Bronchial epithelial cell (primary cell): Measurements from ENCODE around the gene ITPKB. TPM values are rescaled to one million over a fixed set of nuclear protein-coding genes. Genes with fewer than 3 reads are reported as not detected.
"Not testable (repeated sequence)": the region's sequence is repeated elsewhere in the genome, so short reads cannot be mapped to it uniquely, and the experiment has no call there.

Experiments
- DNase-seq: peaks from one replicate; pipeline ENCODE4 v3.0.0-alpha.2; 2010; ENCODE audit warnings: low read depth
- FAIRE-seq: peaks from 2 replicates; lab custom pipeline; 2011; peaks lifted over from hg19 to GRCh38; lab: Jason Lieb, UNC
- H3K27me3 ChIP-seq: 2 replicates; pipeline ENCODE4 v1.5.1; 2011; ENCODE audit warnings: low read length; ENCODE audit not compliant: control insufficient read depth, insufficient read depth
- H3K36me3 ChIP-seq: 2 replicates; pipeline ENCODE4 v1.5.1; 2011; ENCODE audit warnings: low read length; ENCODE audit not compliant: control insufficient read depth, insufficient read depth
- H3K4me3 ChIP-seq: 2 replicates; pipeline ENCODE4 v1.5.1; 2011; ENCODE audit warnings: mild to moderate bottlenecking, low read depth, low read length, control low read depth
- total RNA-seq: library from RNA; depleted of rRNA; stranded (reverse); fragments of >200 nt; gene quantifications from 2 replicates; pipeline ENCODE4 v1.2.1, GENCODE V29; 2014
- TF ChIP-seq, protein P1 (sequence below): IDR thresholded peaks from 2 replicates; pipeline ENCODE4 v1.5.1; 2011; ENCODE audit warnings: mild to moderate bottlenecking, moderate library complexity, low read length, control low read depth, inconsistent platforms; ENCODE audit not compliant: insufficient read depth, severe bottlenecking

The ITPKB gene
- total RNA-seq, 1 donor from 2014 or later: 1.3 TPM

DNA sequence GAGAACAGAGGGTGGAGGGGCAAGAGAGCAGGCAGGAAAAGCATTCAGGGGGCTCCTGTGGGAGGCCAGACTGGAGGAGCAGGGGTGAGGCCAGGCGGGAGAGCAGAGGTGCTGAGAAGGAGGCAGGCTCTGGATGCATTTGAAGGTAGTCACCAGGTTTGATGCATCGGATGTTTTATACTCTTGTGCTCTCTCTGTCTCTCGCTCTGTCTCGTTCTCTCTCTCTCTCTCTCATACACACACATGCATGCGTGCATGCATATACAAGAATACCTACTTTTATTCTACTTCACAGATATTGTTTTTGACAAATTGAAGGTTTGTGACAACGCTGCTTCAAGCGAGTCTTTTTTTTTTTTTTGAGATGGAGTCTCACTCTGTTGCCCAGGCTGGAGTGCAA lies 15.0 kb upstream of the ITPKB start:
- TF ChIP-seq, protein P1, sequence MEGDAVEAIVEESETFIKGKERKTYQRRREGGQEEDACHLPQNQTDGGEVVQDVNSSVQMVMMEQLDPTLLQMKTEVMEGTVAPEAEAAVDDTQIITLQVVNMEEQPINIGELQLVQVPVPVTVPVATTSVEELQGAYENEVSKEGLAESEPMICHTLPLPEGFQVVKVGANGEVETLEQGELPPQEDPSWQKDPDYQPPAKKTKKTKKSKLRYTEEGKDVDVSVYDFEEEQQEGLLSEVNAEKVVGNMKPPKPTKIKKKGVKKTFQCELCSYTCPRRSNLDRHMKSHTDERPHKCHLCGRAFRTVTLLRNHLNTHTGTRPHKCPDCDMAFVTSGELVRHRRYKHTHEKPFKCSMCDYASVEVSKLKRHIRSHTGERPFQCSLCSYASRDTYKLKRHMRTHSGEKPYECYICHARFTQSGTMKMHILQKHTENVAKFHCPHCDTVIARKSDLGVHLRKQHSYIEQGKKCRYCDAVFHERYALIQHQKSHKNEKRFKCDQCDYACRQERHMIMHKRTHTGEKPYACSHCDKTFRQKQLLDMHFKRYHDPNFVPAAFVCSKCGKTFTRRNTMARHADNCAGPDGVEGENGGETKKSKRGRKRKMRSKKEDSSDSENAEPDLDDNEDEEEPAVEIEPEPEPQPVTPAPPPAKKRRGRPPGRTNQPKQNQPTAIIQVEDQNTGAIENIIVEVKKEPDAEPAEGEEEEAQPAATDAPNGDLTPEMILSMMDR: no peak
- H3K27me3 ChIP-seq: peaks cover 2% of the 10 kb centered on the region
- DNase-seq (no peak), FAIRE-seq (no peak)
- H3K4me3 ChIP-seq: no peak overlapping the region
- H3K36me3 ChIP-seq: no peaks in the 10 kb centered on the region

DNA sequence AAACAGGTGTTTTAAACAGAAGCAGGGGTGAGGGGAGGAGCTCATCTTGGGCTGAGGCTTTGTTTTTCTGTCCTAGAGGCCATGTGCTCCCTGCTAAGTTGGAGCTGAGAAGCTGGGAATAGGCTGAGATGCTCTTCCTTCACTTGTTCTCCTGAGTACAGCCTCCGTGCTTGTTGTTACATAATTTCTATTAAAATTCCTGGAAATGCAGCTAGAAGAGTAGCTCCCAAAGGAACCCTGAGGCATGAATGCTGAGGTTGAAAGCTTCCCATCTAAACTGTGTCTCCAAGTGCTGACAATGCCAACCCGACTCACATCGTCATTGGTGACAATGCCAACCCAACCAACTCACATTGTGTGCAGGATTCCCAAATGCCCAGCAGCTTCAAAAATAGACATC lies 12.6 kb upstream of the ITPKB start:
- TF ChIP-seq, protein P1: no peak
- Histone ChIP-seq H3K36me3 (no peaks in the 10 kb centered on the region), H3K27me3 (peaks cover 2% of the 10 kb centered on the region), H3K4me3 (no peak overlapping the region)
- FAIRE-seq (no peak), DNase-seq (no peak)

DNA sequence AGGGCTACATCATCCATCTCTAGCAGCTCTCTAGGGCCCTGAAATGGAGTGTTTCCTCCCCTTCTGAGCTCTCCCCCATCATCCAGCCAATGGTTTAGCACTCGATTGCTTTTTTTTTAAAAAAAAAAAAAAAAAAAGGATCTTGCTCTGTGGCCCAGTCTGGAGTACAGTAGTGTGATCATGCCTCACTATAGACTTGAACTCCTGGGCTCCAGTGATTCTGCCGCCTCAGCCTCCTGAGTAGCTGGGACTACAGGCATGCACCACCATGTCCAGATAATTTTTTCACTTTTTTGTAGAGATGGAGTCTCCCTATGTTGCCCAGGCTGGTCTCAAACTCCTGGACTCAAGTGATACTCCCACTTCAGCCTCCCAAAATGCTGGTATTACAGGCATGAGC lies 12.1 kb upstream of the ITPKB start:
- Histone ChIP-seq H3K36me3 (no peaks in the 10 kb centered on the region), H3K27me3 (peaks cover 2% of the 10 kb centered on the region), H3K4me3 (no peak overlapping the region)
- FAIRE-seq: no peak
- TF ChIP-seq, protein P1: no peak
- DNase-seq: no peak

DNA sequence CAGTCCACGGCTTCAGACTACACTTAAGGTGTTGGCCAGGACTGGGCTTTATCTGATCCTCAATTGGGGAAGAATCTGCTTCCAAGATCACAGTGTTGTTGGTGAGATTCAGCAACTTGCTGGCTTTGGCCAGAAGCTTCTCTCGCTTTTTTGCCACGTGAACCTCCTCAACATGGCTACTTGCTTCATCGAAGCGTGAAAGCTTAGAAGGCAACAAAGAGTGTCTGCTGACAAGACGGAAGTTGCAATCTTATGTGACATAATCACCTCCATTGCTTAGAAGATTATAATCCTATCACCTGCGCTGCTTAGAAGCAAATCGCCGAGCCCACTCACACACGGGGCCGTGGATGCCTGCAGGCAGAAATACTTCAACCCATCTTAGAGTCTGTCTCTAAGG lies 10.4 kb upstream of the ITPKB start:
- TF ChIP-seq, protein P1: no peak
- peaks cover 2% of the 10 kb centered on the region for H3K27me3 ChIP-seq
- H3K36me3 ChIP-seq: no peaks in the 10 kb centered on the region
- DNase-seq: no peak
- no peak overlapping the region for H3K4me3 ChIP-seq
- FAIRE-seq: no peak

DNA sequence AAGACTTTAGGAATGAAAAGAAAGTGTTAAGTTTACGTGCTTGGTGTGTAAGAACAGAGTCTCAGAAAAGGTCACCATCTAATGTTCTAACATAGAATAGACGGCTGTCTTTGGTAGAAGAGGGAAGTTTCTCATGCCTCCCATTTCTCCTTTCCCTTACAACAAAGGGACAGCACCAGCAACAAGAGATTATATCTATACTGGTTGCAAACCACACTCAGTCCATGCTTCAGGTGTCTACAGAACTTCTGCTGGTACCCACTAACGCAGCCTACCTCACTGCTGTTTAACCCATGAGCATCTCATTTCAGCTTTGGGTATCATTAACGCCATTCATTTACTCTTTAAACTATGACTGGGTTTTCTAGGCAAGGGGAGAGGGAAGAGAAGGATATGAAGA lies 9.2 kb upstream of the ITPKB start:
- DNase-seq (no peak), FAIRE-seq (no peak)
- H3K36me3 ChIP-seq: no peaks in the 10 kb centered on the region
- H3K4me3 ChIP-seq: no peak overlapping the region
- TF ChIP-seq, protein P1: no peak
- H3K27me3 ChIP-seq: no peaks in the 10 kb centered on the region

DNA sequence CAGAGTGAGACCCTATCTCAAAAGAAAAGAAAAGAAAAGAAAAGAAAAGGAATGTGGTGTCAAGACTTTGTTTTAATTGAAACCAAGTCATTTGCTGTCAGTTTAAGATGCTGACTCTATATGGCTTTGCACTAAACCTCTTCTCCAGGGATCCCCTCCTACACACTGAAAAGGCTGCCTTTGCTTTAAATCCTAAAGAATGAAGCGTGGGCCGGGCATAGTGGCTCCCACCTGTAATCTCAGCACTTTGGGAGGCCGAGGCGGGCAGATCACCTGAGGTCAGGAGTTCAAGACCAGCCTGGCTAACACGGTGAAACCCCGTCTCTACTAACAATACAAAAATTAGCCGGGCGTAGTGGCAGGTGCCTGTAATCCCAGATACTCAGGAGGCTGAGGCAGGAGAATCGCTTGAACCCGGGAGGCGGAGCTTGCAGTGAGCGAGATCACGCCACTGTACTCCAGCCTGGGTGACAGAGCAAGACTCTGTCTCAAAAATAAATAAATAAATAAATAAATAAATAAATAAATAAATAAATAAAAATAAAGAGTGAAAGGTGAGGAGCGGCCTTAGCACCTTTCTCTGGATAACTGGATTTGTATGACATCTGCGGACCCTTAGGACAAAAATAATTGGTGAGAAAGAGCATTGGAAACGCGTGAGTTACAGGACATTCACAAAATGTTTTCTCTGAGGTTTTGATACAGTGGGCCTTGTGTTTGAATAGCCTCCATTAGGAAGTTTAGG lies 8.6 kb upstream of the ITPKB start:
- H3K4me3 ChIP-seq, DNase-seq, H3K27me3 ChIP-seq, FAIRE-seq, H3K36me3 ChIP-seq: not testable (repeated sequence)
